NCI-H2227 (cell line): ENCODE measurements around the gene CLTB.

ENCODE experiments used
- DNase-seq: peaks from one replicate; lab custom pipeline; 2025; ENCODE audit not compliant: unreplicated experiment; lab: John Stamatoyannopoulos, UW

Gene CLTB

DNA sequence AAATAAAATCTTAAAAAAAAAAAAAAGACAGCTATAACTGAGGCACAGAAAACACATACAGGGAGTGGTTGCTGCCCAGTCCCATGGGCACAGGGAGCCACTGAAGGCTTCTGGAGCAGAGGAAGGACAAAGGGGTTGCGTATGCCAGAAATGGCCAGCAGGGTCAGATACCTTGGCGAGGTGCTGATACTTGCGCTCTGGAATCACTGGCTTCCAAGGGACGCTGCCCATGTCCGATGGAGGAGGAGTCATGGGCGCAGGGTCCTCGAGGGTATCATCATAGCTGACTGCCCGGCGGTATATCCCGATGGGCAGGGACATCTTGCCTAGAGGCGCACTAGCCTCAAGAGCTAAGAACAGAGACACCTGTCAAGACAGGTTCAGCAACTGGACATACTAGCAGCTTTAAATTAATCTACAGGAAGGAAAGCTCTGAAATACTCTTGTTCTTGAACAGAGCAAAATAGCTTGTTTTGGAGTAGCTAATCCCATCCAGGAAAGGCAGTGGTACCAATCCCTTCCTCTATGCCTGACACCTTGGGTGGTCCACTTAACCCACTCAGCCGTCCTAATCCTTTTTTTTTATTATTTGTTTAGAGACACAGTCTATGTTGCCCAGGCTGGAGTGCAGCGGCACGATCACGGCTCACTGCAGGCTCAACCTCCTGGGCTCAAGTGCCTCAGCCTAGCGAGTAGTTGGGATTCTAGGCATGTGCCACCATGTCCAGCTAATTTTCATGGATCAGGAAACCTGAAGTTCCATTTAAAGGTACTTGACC lies 60.8 kb downstream of the CLTB start:
- no peak for DNase-seq

- no peak for DNase-seq
Observed at GRCh38 chr5:176353533-176353932, 62.8 kb downstream of the CLTB start.

DNA sequence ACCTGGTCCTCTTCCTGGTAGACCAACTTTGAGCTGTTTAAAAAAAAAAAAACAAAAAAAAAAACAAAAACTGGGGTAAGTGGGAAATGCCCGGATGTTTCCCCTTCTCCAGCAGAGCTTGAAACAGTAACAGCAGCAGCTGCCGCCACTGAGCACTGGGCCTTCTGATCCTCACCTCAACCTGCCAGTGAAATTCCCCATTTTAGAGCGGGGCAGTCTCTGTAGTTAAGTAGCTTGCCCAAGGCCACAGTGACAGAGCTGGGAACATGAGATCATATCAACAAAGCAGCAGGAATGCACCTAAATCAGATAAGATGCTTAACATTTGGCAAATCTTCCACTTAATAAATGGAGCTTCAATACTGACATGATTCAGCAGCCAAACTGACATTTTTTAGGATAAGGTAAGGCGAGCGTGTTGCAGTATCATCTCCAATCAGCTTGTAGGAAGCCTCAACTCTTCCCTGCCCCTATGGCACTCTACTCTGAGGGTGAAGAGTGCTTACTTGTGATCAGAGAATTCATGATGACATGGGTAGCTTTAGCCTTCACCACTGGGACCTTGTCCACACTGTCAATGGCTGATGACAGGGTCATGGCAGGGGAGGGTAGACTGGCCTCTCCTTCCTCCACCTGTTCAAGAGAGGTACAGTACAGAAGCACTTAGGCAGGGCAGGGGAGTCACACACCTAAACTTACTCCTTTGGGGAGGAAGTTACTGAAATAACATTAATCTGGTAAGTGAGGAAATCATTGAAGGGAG lies 64.0 kb downstream of the CLTB start:
- DNase-seq = no peak

GRCh38 chr5:176350416-176350815 lies 65.9 kb downstream of the CLTB start:
- DNase-seq = no peak

DNA sequence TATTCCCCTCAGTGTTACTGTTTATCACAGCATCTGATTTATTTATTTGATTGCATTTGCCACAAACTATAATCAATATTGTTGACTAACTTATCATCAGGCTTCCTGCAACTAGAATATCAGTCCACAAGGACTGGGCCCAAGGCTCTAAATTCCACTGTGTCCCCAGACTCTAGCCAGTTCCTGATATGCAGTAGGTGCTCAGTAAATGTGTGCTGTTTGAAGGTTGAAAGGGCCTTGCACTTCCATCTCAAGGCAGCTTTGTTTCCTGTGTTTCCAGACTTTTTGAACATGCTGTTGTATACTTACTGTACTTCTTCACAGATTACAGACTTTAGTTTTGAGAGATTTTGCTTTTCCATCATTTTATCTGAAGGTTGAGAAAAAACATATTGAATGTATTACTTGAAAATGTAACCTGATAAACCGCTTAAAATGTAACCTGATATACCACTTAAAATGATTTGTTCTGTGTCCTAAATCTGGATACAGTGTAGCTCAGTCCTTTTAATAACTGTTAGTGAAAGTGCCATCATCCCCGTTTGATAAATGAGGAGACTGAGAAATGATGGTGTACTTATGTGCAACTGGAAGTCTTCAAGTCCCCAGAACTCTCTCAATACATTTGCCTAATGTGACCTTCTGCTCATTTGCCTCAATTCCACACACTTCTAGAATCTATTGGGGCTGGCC lies 73.4 kb downstream of the CLTB start:
- DNase-seq = no peak
